Glomerular visceral epithelial cell (primary cell): Measurements from ENCODE around the gene AHI1.

ENCODE experiments used
- DNase-seq: peaks from one replicate; pipeline ENCODE4 v3.0.0-alpha.2; 2016; ENCODE audit errors: extremely low spot score

Gene AHI1

DNA sequence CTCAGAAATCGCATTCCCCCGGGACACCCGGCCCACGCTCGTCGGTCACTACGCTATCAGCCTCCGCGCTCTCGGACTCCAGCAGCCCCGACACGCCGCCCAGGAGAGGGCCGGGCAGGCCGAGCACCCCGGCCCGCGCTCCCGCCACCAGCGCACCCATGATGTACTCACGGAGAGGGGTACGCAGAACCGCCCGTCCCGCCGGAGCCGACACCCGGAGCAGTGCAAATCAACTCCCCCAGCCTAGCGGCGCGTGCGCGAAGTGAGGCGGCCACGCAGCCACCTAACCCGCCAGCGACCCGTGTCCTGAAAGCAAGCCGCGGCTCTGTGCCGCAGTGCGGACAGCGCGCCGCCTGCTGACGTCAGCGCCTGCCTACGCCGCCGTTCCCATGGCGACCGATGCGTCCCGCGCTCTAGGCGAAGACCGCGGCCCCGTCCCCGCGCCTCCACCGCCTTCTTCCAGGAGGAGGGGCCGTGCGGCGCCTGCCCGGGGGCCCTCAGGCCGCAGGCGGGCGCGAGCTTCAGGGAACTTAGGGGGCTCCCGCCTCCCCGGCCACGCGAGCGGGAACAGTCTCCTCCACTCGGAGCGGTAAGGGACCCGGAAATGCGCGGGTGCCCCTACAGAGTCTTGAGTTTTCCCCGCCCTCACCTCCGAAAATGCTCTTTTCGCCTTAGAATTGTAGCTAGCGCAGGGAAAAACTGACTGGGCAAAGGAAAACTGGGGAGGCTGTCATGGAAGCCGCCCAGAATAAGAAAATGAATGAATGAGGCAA, at the start of gene AHI1:
AHI1 (minus strand) TSS at position 329 of the 773 bp plus-strand sequence. CDS start 5,503 bp downstream, outside the sequence.
- peak; percentile 96 for DNase-seq

GRCh38 chr6:135546680-135547418, 49.3 kb upstream of the AHI1 start:
- DNase-seq = no peak

DNA sequence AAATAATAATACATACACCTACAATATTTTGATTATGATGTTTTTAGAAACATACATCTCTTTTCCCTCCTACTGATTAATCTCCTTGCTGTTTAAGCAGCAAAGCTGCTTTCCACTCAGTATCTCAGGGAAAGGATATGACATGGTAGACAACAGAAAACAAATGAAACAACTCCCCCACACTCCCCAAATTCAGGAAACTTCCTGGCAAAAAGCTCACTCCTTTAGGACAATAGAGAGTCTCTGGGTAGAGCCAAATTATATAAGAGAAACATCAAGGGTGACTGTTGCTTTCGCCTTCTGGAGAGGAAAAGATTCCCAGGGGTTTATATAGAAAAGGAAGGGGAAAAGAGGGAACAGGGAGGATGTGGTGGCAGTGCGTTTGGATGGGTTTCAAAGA, 48.7 kb upstream of the AHI1 start:
- no peak for DNase-seq

GRCh38 chr6:135540207-135540840, 42.8 kb upstream of the AHI1 start:
- DNase-seq = no peak

DNA sequence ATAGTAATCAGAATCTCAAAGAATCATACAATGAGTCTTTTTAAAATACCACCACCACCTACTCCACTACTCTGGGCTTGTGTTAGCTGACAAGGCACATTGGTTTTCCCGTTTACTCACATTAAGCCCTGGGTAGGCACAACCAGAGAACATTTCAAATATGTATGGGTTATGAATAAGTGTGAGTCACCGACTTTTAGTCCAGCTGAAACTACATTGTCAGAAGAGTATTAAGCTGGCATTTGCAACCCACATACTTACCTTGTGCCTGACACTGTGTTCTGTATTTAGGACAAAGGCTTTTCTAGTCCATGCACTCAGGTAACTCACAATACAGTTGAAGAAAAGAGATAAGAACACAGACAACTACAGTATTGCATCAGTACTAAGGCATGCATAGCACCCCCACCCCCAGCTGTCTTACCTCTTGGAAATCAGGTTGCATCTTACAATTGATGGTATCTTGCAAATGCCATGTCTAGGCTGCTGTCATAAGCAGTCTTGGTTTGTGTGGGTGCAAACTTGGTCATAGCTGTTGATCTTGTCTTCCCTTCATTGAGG, 40.3 kb upstream of the AHI1 start:
- peak; percentile 55 for DNase-seq

GRCh38 chr6:135535989-135536414, 38.5 kb upstream of the AHI1 start:
- peak; percentile 82 for DNase-seq

DNA sequence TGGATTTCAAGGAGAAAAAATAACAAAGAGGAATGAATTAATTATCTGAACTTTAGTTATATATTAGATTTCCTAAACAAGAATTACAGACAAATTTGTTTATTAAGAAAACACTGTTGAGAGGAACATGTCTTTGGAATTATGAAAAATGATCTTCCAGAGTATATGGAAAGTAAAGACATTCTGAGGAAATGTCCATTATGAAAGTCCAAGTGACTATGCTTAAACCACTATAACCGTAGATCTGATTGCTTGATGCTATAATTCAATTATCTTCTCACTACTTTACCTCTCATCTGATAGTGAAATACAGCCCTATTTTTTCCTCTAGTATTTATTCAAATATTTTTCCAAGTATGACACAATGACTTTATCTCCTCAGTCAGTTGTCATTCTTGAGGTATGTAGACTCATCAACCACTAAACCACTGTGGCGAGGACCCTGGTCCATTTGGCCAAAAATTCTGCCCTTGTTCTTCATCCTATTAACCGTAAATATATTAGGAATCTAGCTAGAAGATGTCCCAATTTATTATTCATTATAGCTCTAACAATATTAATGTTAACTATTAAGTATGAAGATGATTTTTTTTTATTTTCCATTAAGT, 37.3 kb upstream of the AHI1 start:
- DNase-seq = peak; percentile 67

DNA sequence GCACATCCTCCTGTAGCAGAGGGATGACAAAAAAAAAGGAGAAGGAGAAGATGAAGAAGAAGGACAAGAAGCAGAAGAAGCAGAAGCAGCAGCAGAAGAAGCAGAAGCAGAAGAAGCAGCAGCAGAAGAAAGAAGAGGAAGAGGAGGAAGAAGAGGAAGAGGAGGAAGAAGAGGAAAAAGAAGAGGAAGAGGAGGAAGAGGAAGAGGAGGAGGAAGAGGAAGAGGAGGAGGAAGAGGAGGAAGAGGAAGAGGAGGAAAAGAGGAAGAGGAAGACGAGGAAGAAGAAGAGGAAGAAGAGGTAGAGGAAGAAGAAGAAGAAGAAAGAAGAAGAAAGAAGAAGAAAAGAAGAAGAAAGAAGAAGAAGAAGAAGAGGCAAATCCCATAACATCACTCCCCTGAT, 35.0 kb upstream of the AHI1 start:
- no peak for DNase-seq

GRCh38 chr6:135531954-135532490, 34.5 kb upstream of the AHI1 start:
- DNase-seq = no peak

- DNase-seq = no peak
These were observed 32.6 kb upstream of the AHI1 start for GRCh38 chr6:135530113-135530512.

DNA sequence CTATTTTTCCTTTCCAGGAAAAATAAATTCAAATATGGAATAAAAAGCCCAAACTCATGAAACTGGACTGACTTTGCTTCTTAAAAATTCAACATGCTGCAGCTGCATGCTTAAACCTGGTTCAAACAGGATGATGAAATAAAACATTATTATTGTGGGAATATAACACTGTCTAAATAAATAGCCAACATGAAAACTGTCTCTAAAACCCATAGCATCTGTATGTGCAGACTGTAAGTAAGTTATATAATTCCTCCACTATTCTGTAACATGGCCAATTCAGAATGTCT, 30.4 kb upstream of the AHI1 start:
- DNase-seq = no peak

GRCh38 chr6:135527116-135527959, 29.8 kb upstream of the AHI1 start:
- no peak for DNase-seq

- no peak for DNase-seq
These were observed 28.1 kb upstream of the AHI1 start for GRCh38 chr6:135525594-135525993.

- no peak for DNase-seq
These were observed 25.6 kb upstream of the AHI1 start for GRCh38 chr6:135522965-135523692.

GRCh38 chr6:135521431-135521830, 23.9 kb upstream of the AHI1 start:
- DNase-seq = no peak

DNA sequence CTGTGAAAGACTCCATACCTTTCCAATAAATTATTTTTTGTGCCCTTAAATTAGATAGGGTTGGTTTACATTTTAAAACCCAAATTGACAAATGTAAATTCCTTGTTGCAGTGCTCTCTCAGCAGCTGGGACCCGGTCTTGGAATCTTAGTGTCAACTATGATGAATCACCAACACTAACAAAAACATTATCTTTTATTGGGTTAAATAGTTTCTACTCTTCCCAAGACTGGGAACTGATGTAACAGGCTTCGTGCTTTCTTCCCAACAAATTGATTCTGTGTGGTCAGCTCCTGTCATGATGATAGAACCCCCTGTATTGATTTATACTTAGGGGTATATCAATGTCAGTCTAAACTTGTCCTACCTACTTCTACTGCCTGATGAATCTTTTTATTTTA, 23.2 kb upstream of the AHI1 start:
- DNase-seq = no peak

- no peak for DNase-seq
These were observed 21.8 kb upstream of the AHI1 start for GRCh38 chr6:135519348-135519747.

GRCh38 chr6:135517527-135517926, 20.0 kb upstream of the AHI1 start:
- DNase-seq = no peak

- no peak for DNase-seq
These were observed 17.2 kb upstream of the AHI1 start for GRCh38 chr6:135514706-135515105.

DNA sequence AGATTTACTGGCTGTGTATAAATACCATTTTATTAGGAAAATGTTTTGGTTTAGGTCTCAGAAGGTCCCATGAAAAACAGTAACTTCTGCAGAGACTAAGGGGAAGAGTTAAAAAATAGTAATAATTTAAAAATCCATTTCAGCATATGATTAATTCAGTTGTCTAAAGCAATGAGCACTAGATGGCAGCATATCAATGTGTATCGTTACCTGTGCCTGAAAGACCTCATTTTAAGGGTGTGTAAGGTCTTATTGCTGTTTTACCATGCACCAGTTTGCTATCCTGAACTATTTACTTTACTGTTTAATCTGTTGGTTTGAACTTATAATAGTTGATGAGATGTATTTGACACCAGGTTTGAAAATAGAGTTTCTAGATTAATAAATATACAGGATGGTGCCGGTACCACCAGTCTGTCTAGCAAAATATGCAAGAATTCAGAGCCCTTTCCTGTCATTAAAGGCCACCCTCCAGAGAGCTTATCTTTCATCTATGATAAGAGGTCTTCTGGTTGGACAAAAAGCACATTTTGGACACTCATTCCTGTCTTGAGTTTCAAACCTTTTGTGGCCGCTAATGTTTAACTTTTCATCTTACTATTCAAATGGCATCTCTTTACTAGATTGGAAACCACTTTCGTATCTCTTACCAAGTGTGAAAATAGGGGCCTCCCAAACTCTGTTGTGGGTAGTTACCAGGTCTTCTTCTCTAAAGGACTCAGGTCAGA, 8.9 kb upstream of the AHI1 start:
- peak; percentile 46 for DNase-seq
